GM23338 (cell line): Measurements from ENCODE around the gene MACIR.
A peak's percentile ranks its signal among the peaks of the same experiment; 100 is the strongest.

Experiments used
- CTCF ChIP-seq, 2 experiments: fragments of 200-600 bp in 1 of 2; sonication (generic) in 1 of 2; conservative IDR thresholded peaks; 2 replicates each; pipeline versions ENCODE4 v1.5.1 to v1.6.1; 2016 to 2017; ENCODE audit warnings: antibody characterized with exemption in 2 of 2, low read depth in 2 of 2, mild to moderate bottlenecking in 2 of 2, moderate library complexity in 1 of 2
- EZH2 ChIP-seq: fragments of 200-600 bp; sonication (generic); IDR thresholded peaks from one replicate; pipeline ENCODE4 v1.8.0; 2017; ENCODE audit warnings: antibody characterized with exemption, mild to moderate bottlenecking, low read depth; ENCODE audit not compliant: unreplicated experiment
- EZH2phosphoT487 ChIP-seq: fragments of 200-600 bp; sonication (generic); IDR thresholded peaks from one replicate; pipeline ENCODE4 v1.8.1; 2018; ENCODE audit warnings: antibody characterized with exemption; ENCODE audit not compliant: unreplicated experiment
- NANOG ChIP-seq: IDR thresholded peaks from 2 replicates; pipeline ENCODE4 v1.6.1; 2016; ENCODE audit warnings: antibody characterized with exemption, borderline replicate concordance
- POLR2AphosphoS5 ChIP-seq: IDR thresholded peaks from 2 replicates; pipeline ENCODE4 v1.6.1; 2016; ENCODE audit warnings: antibody characterized with exemption, low read depth
- TF ChIP-seq, protein P1 (sequence below): IDR thresholded peaks from one replicate; pipeline ENCODE4 v1.6.1; 2018; ENCODE audit warnings: antibody characterized with exemption; ENCODE audit not compliant: unreplicated experiment

- peak in 1 of 2 experiments; percentile 12; a peak in 1 of 4 replicates for TF ChIP-seq CTCF (conservative IDR thresholded peaks at IDR 0.05; ENCODE audit: low read depth in 2 of 2)
- TF ChIP-seq EZH2phosphoT487, result no peak
- no peak for TF ChIP-seq EZH2
- TF ChIP-seq, protein P1, sequence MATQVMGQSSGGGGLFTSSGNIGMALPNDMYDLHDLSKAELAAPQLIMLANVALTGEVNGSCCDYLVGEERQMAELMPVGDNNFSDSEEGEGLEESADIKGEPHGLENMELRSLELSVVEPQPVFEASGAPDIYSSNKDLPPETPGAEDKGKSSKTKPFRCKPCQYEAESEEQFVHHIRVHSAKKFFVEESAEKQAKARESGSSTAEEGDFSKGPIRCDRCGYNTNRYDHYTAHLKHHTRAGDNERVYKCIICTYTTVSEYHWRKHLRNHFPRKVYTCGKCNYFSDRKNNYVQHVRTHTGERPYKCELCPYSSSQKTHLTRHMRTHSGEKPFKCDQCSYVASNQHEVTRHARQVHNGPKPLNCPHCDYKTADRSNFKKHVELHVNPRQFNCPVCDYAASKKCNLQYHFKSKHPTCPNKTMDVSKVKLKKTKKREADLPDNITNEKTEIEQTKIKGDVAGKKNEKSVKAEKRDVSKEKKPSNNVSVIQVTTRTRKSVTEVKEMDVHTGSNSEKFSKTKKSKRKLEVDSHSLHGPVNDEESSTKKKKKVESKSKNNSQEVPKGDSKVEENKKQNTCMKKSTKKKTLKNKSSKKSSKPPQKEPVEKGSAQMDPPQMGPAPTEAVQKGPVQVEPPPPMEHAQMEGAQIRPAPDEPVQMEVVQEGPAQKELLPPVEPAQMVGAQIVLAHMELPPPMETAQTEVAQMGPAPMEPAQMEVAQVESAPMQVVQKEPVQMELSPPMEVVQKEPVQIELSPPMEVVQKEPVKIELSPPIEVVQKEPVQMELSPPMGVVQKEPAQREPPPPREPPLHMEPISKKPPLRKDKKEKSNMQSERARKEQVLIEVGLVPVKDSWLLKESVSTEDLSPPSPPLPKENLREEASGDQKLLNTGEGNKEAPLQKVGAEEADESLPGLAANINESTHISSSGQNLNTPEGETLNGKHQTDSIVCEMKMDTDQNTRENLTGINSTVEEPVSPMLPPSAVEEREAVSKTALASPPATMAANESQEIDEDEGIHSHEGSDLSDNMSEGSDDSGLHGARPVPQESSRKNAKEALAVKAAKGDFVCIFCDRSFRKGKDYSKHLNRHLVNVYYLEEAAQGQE, result no peak
- TF ChIP-seq POLR2AphosphoS5, result peak; percentile 98
- TF ChIP-seq NANOG, result no peak
Measured at GRCh38 chr5:103258368-103258956, at the start of gene MACIR.
